ENCODE results near the gene ST8SIA1.

- TF ChIP-seq CTCF (conservative IDR thresholded peaks at IDR 0.05 in 1 of 2, IDR thresholded peaks at IDR 0.05 in 1 of 2; ENCODE audit: extremely low read depth in 1 of 2, insufficient read depth in 1 of 2, low read depth in 1 of 2, low read length in 2 of 2): no peak
- no peak for TF ChIP-seq EZH2 (IDR thresholded peaks at IDR 0.05; ENCODE audit: borderline replicate concordance, low read length)
Observed at GRCh38 chr12:22334410-22335100, at the start of gene ST8SIA1.
